Ishikawa (cell line): Measurements from ENCODE around the gene SDR42E2.

Experiments used
- EGR1 ChIP-seq: IDR thresholded peaks from 2 replicates; pipeline ENCODE4 v1.6.1; 2012
- TAF1 ChIP-seq: IDR thresholded peaks from 2 replicates; pipeline ENCODE4 v1.6.1; 2012; ENCODE audit warnings: low read depth, mild to moderate bottlenecking
- TCF12 ChIP-seq: IDR thresholded peaks from 2 replicates; pipeline ENCODE4 v1.6.1; 2012; ENCODE audit warnings: low read depth
- TF ChIP-seq, protein P1 (sequence below): IDR thresholded peaks from 2 replicates; pipeline ENCODE4 v1.6.1; 2012; ENCODE audit warnings: low read depth, mild to moderate bottlenecking

DNA sequence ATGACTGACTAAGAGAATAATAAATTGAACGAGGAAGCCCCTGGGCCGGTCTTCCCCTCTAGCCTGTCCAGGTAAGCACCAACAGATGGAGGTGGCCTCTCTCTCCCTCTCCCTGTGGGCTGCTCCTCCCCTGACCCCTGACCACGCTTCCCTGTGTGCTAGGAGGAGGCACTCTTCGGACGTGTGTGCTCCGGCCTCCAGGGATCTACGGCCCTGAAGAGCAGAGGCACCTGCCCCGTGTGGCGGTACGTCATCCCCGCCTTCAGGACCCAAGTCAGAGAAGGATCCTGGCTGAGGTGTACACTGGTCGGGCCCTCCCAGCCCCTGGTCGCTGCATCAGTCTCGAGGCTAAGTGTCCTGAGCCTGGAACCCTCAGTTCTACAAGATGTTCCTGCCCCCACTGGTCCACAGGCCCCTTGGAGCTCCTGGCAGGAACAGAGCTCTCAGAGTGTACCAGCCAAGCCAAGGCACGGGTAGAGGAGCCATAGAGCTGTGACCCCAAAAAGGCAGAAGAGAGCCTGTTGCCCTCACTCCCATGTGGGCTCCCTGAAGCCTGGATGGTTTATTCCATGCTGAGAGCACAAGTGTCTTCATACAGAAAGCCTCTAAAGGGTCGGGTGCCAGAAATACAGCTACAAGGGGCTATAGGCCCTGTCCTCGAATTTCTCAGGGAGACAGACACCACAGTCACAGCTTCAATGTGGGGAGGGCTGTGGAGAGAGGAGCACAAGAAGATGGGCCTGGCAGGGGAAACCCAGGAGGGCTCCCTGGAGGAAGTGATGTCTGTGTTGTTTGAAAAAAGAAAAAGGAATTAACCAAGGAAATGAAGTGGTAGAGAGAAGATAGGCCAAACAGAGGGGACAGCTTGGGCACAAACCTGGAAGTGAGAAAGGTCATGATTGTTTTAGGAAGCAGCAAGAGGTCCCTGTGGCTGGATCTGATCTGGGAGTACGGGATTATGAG lies 15.9 kb downstream of the SDR42E2 start:
- TF ChIP-seq EGR1 (no peak), TCF12 (no peak), TAF1 (no peak)
- TF ChIP-seq, protein P1, sequence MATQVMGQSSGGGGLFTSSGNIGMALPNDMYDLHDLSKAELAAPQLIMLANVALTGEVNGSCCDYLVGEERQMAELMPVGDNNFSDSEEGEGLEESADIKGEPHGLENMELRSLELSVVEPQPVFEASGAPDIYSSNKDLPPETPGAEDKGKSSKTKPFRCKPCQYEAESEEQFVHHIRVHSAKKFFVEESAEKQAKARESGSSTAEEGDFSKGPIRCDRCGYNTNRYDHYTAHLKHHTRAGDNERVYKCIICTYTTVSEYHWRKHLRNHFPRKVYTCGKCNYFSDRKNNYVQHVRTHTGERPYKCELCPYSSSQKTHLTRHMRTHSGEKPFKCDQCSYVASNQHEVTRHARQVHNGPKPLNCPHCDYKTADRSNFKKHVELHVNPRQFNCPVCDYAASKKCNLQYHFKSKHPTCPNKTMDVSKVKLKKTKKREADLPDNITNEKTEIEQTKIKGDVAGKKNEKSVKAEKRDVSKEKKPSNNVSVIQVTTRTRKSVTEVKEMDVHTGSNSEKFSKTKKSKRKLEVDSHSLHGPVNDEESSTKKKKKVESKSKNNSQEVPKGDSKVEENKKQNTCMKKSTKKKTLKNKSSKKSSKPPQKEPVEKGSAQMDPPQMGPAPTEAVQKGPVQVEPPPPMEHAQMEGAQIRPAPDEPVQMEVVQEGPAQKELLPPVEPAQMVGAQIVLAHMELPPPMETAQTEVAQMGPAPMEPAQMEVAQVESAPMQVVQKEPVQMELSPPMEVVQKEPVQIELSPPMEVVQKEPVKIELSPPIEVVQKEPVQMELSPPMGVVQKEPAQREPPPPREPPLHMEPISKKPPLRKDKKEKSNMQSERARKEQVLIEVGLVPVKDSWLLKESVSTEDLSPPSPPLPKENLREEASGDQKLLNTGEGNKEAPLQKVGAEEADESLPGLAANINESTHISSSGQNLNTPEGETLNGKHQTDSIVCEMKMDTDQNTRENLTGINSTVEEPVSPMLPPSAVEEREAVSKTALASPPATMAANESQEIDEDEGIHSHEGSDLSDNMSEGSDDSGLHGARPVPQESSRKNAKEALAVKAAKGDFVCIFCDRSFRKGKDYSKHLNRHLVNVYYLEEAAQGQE, result no peak
